Ishikawa (cell line): ENCODE measurements around the gene THBS4.

Source experiments
- CEBPB ChIP-seq: IDR thresholded peaks from 2 replicates; pipeline ENCODE4 v1.6.1; 2012
- CREB1 ChIP-seq: IDR thresholded peaks from 2 replicates; pipeline ENCODE4 v1.6.1; 2012; ENCODE audit warnings: low read depth
- EGR1 ChIP-seq: IDR thresholded peaks from 2 replicates; pipeline ENCODE4 v1.6.1; 2012
- EP300 ChIP-seq: IDR thresholded peaks from 2 replicates; pipeline ENCODE4 v1.6.1; 2012; ENCODE audit warnings: borderline replicate concordance
- FOXM1 ChIP-seq: IDR thresholded peaks from 2 replicates; pipeline ENCODE4 v1.6.1; 2012; ENCODE audit warnings: low read depth, borderline replicate concordance
- MAX ChIP-seq: IDR thresholded peaks from 2 replicates; pipeline ENCODE4 v1.6.1; 2012
- NFIC ChIP-seq: IDR thresholded peaks from 2 replicates; pipeline ENCODE4 v1.6.1; 2012
- RAD21 ChIP-seq: IDR thresholded peaks from 2 replicates; pipeline ENCODE4 v1.6.1; 2012; ENCODE audit warnings: low read depth
- REST ChIP-seq: IDR thresholded peaks from 2 replicates; pipeline ENCODE4 v1.6.1; 2012; ENCODE audit warnings: low read depth, mild to moderate bottlenecking
- TAF1 ChIP-seq: IDR thresholded peaks from 2 replicates; pipeline ENCODE4 v1.6.1; 2012; ENCODE audit warnings: low read depth, mild to moderate bottlenecking
- TCF12 ChIP-seq: IDR thresholded peaks from 2 replicates; pipeline ENCODE4 v1.6.1; 2012; ENCODE audit warnings: low read depth
- TEAD4 ChIP-seq: IDR thresholded peaks from 2 replicates; pipeline ENCODE4 v1.6.1; 2012
- USF1 ChIP-seq: IDR thresholded peaks from 2 replicates; pipeline ENCODE4 v1.6.1; 2012
- YY1 ChIP-seq: IDR thresholded peaks from 2 replicates; pipeline ENCODE4 v1.6.1; 2012; ENCODE audit warnings: low read depth
- ZBTB7A ChIP-seq: IDR thresholded peaks from 2 replicates; pipeline ENCODE4 v1.6.1; 2012; ENCODE audit warnings: low read depth

The THBS4 gene

DNA sequence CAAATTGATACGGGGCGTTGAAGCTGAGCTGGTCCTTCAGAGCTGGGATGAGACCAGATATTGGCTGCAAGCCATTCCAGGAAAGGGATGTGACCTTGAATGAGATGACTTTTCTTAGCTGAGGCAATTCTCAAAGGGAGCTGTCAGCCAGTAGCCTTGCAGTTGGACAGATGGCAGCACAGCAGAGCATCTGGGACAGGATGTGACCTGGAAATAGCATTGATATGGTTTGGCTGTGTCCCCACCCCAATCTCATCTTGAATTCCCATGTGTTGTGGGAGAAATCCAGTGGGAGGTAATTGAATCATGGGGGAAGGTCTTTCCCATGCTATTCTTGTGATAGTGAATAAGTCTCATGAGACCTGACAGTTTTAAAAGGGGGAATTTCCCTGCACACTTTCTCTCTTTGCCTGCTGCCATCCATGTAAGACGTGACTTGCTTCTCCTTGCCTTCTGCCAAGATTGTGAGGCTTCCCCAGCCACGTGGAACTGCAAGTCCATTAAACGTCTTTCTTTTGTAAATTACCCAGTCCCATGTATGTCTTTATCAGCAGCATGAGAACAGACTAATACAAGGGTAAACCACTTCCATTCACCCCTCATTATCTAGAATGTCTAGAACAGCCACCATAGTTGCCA, 24.3 kb upstream of the THBS4 start:
- no peak for TF ChIP-seq CREB1
- no peak for TF ChIP-seq EP300
- TF ChIP-seq RAD21 = no peak
- TF ChIP-seq YY1 = no peak
- TF ChIP-seq TAF1 = no peak
- no peak for TF ChIP-seq TCF12
- no peak for TF ChIP-seq TEAD4
- TF ChIP-seq REST = no peak
- no peak for TF ChIP-seq FOXM1

- no peak for TF ChIP-seq CEBPB
- no peak for TF ChIP-seq TEAD4
- TF ChIP-seq EP300 = no peak
- no peak for TF ChIP-seq USF1
- no peak for TF ChIP-seq ZBTB7A
- TF ChIP-seq EGR1 = no peak
- no peak for TF ChIP-seq FOXM1
- no peak for TF ChIP-seq RAD21
- no peak for TF ChIP-seq YY1
- no peak for TF ChIP-seq TCF12
- TF ChIP-seq MAX = no peak
- TF ChIP-seq TAF1 = no peak
- no peak for TF ChIP-seq NFIC
These were observed 10.1 kb upstream of the THBS4 start for GRCh38 chr5:80025069-80025468.

GRCh38 chr5:80026841-80027240, 8.3 kb upstream of the THBS4 start:
- no peak for TF ChIP-seq NFIC

GRCh38 chr5:80031109-80031508, 4.0 kb upstream of the THBS4 start:
- TF ChIP-seq TAF1 (no peak), TEAD4 (no peak), YY1 (no peak), ZBTB7A (no peak), EP300 (no peak), TCF12 (no peak), REST (no peak), EGR1 (no peak), CEBPB (no peak), CREB1 (no peak), MAX (no peak), NFIC (no peak), USF1 (no peak), RAD21 (no peak), FOXM1 (no peak)

DNA sequence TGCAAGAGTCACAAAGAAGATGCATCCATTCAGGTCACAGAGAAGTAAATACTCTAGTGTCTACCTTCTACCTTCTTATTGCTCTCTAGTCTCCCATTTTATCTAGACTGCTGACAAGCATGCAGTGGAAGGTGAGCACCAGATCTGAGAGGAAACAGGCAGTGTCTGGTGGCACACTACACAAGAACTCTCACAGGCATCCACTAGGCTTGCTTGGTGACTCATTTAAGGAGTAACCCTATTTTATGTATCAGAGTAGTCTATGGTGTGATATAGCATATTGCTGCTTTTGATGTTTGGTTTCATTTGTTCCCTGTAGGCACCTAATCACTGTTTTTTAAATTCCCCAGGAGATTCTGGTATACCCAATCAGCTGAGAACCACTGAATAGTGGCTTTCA, 1.6 kb upstream of the THBS4 start:
- TF ChIP-seq EGR1 (no peak), ZBTB7A (no peak), NFIC (no peak), CREB1 (no peak), EP300 (no peak), YY1 (no peak), USF1 (no peak), TAF1 (no peak), TEAD4 (no peak), MAX (no peak), RAD21 (no peak), FOXM1 (no peak), TCF12 (no peak), REST (no peak), CEBPB (no peak)
